ENCODE measurements around the gene RNF182. TPM values are rescaled to one million over a fixed set of nuclear protein-coding genes. Genes with fewer than 3 reads are reported as not detected.
A peak's percentile ranks its signal among the peaks of the same experiment; 100 is the strongest.

RNF182 gene
- polyA plus RNA-seq, 3 donors = 3.0 to 4.7 (median 3.2) TPM

DNA sequence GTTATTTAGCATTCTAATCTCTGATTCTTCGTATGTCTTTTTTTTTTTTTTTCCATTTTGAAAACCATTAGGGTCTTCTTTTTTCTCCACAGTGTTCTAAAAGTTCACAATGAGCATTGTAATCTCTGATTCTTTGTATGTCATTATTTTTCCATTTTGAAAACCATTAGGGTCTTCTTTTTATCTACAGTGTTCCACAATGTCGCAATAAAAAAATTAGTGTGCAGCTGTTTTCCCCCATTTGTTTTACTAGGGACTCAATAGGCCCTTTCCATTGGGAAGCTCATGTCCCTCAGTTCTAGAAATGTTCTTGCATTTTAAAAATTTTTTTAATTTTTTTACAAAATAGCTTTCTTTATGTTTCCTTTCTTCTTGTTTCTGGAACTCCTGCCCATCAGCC is 64.2 kb downstream of the RNF182 start:
- DNase-seq (ENCODE audit: extremely low read depth in 1 of 11, low read depth in 9 of 11, low spot score in 4 of 11) = no peak

DNA sequence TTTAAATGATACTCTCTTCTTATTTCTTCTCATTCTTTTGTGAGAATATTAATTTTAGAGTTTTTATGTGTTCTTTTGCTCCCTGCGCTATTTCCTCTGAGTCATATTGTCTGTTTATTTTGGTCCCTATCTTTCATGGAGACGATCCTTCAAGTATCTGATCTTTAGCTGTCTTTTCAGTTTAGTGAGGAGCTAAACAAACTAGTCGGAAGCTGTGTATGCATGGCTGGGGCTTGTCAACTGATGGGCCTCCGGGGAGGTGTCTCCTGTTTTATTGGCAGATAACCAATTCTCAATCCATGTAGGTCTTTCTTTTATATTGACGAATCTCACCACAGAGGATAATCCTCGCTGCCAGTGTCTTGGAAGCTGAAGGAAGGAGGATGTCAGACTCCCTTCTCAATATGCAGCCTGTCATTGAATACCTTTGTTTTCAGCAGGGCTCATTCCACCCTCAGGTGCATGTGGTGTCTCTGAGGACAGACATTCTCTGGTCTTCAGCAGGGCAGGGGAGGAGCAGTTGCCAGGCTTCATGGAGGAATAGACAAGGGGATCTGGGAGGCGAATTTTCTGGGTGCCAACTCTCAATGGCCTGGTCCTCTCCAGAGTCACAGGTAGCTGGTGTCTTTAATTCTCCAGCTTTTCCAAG is 64.9 kb downstream of the RNF182 start:
- DNase-seq (ENCODE audit: extremely low read depth in 1 of 11, low read depth in 9 of 11, low spot score in 4 of 11) = no peak

DNA sequence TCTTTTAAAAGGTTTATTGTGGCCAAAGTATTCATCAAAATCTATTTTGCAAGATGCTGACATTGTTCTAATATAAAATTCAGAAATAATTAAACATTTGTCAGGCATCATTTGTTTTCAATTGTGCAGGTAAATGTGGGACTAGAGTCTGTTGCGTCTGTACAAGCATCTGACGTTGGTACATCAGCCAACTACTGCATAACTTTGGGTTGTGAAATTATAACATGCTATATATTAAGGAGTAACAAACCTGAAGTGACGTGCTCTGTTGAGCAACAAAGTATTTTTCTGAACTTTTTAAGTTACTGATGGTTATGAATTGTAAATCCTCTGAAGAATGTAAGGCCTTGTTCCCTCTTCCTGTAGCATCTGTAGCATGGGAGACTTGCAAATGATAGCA is 66.0 kb downstream of the RNF182 start:
- DNase-seq (ENCODE audit: extremely low read depth in 1 of 11, low read depth in 9 of 11, low spot score in 4 of 11) = peak in 1 of 11 donors; percentile 5

DNA sequence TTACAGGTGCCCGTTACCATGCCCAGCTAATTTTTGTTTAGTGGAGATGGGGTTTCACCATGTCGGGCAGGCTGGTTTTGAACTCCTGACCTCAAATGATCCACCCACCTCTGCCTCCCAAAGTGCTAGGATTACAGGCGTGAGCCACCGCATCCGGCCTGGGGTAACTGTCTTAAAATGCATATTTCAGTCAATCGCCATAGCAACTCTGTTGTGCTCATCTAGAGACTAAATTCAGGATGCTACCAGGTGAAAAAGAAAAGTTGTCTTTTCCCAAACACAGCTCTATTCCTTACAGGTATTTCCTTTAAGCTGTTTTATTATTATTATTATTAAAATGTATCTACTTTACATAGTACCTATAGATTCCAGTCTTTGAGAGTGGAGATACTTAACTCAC is 66.6 kb downstream of the RNF182 start:
- DNase-seq (ENCODE audit: extremely low read depth in 1 of 11, low read depth in 9 of 11, low spot score in 4 of 11) = no peak

DNA sequence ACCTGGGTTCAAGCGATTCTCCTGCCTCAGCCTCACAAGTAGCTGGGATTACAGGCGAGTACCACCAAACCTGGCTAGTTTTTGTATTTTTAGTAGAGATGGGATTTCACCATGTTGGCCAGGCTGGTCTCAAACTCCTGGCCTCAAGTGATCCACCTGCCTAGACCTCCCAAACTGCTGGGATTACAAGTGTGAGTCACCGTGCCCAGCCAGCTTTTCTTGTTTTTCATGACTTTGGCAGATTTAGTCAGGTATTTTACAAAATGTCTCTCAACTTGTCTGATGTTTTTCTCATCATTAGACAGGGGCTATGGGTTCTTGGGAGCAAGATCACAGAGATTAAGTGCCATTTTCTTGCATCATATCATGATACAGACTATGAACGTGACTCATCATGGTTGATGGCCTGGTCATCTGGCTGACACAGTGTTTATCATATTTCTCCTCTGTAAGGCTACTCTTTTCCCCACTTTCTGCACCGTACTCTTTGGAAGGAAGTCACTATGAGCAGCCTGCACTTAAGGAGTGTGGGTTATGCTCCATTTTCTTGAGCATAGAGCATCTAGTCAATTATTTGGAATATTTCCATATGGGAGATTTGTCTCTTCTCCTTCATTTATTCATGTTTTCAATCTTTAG is 67.8 kb downstream of the RNF182 start:
- no peak for DNase-seq (ENCODE audit: extremely low read depth in 1 of 11, low read depth in 9 of 11, low spot score in 4 of 11)

DNA sequence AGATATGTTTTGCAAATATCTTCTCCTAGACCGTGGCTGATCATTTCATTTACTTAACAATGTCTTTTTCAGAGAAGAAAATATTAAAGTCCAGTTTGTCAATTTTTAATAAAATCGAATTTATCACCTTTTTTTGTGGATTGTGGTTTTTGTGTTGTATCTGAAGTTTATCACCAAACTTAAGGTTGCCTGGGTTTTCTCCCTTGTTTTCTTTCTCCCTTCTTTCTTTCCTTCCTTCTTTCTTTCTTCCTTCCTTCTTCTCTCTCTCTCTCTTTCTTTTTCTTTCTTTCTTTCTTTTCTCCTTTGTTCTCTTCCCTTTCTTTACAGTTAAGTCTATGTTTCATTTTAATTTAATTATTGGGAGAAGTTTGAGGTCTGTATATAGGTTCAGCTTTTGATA is 68.7 kb downstream of the RNF182 start:
- no peak for DNase-seq (ENCODE audit: extremely low read depth in 1 of 11, low read depth in 9 of 11, low spot score in 4 of 11)

DNA sequence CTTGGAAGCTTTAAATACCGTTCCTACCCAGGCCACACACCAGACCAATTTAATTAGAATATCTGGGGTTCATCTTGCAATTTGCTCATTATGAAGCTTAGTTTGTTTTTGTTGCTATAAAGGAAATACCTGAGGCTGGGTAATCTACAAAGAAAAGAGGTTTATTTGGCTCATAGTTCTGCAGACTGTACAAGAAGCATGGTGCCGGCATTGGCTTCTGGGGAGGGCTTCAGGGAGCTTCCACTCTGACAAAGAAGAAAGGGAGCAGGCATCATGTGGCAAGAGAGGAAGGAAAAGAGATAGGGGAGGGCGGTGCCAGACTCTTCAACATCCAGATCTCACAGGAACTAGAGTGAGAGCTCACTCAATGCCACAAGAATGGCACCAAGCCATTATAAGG is 73.6 kb downstream of the RNF182 start:
- no peak for DNase-seq (ENCODE audit: extremely low read depth in 1 of 11, low read depth in 9 of 11, low spot score in 4 of 11)

DNA sequence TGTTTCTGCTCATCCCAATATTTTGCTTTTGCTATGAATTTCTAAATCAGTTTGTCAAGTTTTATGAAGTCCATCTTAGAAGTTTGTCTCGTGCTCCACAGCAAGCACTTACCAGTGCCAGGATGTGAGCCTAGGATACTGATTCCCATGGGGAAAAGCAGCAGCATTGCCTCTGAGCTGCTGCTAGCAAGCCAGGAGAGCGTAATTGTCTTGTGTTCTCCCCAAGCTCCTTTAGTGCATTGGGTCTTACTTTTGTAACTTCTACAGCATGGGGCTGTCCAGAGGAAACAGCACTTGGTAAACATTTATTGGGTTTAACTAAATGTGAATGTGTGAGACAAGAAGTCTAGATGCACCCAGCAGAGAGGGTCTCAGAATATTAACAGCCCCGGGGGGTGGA is 76.1 kb downstream of the RNF182 start:
- no peak for DNase-seq (ENCODE audit: extremely low read depth in 1 of 11, low read depth in 9 of 11, low spot score in 4 of 11)

DNA sequence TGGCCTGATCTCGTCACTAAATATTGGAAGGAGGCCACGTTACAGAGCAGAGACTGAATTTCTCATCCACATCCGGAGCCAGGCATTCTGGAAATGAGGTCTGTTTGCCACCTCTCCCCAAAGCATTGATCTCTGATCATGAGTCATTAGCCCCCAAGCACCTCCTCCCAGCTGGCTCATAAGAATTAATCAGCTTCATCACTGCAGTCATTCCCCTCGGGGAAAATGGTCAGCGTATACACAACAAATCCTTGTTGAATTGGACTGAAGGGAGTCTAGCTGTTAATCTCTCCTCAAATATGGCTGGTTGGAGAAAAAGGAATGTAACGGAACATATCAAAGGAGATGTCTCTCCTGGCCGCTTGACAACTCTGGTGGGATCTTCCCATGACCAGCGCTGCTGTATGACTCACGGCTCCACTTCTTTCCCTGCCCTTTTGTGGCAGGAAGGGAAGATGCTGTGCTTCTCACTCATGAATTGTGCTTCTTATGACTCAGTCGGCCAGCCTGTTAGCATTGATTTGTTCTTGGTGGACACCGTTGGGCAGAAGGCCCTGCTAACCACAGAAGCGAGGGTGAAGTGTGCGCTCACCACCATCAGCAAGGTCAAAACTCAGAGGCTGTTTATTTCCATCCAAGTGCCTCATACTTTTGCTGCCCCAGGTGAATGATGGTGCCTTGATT is 76.7 kb downstream of the RNF182 start:
- no peak for DNase-seq (ENCODE audit: extremely low read depth in 1 of 11, low read depth in 9 of 11, low spot score in 4 of 11)

DNA sequence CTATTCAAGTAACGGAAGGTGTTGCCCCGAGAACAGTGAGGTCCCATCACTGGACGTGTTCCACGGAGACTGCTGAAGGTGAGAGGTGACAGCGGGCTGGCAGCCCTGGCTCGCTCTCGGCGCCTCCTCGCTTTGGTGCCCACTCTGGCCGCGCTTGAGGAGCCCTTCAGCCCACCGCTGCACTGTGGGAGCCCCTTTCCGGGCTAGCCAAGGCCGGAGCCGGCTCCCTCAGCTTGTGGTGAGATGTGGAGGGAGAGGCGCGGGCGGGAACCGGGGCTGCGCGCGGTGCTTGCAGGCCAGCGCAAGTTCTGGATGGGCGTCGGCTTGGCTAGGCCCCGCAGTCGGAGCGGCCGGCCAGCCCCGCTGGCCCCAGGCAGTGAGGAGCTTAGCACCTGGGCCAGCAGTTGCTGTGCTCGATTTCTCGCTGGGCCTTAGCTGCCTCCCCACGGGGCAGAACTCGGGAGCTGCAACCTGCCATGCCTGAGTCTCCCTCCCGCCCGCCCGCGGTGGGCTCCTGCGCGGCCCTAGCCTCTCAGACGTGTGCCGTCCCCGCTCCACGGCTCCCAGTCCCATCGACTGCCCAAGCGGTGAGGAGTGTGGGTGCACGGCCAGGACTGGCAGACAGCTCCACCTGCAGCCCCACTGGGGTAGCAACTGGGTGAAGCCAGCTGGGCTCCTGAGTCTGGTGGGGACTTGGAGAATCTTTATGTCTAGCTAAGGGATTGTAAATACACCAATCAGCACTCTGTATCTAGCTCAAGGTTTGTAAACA is 77.6 kb downstream of the RNF182 start:
- DNase-seq (ENCODE audit: extremely low read depth in 1 of 11, low read depth in 9 of 11, low spot score in 4 of 11) = no peak

DNA sequence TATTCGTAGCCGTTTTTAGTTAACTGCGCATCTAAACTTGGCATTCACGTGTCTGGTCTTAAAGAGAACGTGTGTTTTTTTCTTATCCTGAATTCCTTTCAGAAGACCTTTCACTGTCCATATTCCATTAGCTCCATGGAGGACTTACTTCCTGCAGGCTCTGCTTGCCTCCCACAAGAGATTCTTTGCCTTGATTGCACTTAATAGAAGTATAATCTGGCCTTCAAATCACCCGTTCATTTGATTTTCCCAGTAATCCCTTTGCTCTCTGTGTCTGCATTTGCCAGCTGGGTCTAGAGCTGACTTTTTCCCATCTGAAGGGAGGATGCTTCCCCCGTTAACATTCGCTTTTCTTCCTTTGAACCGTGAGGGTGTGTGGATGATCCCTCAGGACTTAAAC is 79.5 kb downstream of the RNF182 start:
- no peak for DNase-seq (ENCODE audit: extremely low read depth in 1 of 11, low read depth in 9 of 11, low spot score in 4 of 11)

DNA sequence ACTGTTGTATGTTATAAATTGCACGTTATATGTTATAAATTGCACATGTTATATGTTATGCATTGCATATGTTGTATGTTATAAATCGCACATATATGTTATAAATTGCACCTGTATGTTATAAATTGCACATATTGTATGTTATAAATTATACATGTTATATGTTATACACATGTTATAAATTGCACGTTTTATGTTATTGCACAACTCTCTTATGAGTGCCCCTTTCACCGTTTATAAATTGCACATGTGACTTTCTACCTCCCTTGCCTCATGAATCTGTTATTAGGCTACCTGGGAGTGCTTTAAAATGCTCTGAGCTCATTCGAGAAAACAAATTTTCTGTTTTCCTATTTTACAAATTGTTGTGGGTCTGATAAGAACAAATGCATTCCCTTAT is 84.1 kb downstream of the RNF182 start:
- DNase-seq (ENCODE audit: extremely low read depth in 1 of 11, low read depth in 9 of 11, low spot score in 4 of 11) = no peak

DNA sequence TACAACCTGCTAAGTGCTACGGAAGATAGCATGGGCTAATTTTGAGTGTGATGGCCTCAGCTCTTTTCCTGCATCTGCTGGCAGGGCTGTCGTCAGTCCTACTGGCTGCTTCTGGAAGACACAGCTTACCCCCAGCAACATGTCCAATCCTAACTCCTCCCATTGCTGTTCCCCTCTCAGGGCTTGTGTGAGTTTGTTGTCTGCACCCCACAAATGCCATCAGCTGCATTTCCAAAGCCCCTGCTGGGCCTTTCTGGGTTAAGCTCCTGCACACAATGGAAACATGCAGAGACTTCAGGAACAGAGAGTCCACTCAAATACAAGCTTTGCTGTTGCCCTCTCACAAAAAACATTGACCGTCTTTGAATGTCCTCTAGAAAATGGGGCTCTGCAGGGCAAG is 84.7 kb downstream of the RNF182 start:
- no peak for DNase-seq (ENCODE audit: extremely low read depth in 1 of 11, low read depth in 9 of 11, low spot score in 4 of 11)

DNA sequence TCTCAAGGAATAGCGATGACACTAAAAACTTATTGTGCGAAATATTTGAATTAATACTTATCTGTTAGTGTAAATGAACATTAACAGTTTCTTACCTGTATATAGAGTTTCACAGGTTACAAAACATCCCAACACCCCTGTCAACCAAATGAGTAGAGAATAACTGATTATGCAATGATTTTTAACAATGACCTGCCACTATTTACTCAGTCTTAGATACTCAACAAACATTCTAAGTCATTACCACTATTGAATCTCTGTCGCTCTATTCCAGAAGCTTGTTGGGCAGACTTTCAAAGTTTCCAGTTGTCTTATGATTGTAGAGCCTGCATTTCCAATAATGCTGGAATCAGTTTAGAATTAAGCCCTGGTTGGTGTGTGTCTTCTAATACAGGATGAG is 85.5 kb downstream of the RNF182 start:
- DNase-seq (ENCODE audit: extremely low read depth in 1 of 11, low read depth in 9 of 11, low spot score in 4 of 11) = no peak

DNA sequence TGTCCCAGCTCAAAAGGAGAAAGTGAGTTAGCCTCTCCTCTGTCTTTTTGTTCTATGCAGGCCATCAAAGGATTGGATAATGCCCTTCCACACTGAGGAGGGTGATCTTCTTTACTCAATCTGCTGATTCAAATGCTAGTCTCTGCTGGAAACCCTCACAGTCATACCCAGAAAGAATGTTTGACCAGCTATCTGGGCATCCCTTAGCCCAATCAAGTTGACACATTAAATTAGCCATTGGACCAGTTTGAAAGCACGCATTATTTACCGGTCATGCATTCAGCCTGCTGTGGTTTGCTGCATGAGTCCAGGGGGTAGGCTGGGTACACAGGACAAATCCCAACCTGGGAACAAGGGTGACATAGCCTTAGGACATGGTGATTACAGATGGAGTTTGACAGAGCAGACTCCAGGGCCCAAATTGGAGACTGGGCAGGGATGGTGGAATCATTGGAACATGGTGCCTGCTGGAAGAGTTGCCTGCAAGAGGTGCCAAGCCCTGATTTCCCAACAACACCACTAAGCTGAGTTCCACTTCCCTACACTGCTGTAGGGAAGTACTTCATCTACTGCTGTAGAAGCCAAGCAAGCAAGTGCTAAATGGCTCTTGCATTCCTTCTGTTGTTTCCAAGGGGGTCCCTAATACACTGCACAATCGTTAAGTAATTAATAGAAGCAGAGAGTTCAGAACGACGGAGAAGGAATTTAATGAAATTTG is 87.7 kb downstream of the RNF182 start:
- no peak for DNase-seq (ENCODE audit: extremely low read depth in 1 of 11, low read depth in 9 of 11, low spot score in 4 of 11)

DNA sequence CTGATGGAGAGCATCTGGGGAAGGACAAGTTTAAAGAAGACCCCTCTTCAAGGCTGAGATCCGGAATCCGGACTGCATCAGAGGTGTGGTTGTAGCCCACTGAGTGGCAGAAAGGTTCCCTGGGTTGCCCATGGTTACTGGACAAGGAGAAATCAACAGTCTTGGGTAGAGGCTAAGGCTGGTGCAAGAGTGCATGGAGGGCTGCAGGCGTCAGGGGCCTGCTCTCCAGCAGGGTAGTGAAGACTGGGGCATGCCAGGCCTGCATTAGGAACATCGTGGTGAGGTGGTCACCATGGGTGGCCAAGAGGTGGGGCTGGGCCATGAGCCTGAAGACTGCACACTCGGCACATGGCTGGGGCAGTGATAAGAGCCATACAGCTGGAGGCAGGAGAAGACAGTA is 91.2 kb downstream of the RNF182 start:
- no peak for DNase-seq (ENCODE audit: extremely low read depth in 1 of 11, low read depth in 9 of 11, low spot score in 4 of 11)

DNA sequence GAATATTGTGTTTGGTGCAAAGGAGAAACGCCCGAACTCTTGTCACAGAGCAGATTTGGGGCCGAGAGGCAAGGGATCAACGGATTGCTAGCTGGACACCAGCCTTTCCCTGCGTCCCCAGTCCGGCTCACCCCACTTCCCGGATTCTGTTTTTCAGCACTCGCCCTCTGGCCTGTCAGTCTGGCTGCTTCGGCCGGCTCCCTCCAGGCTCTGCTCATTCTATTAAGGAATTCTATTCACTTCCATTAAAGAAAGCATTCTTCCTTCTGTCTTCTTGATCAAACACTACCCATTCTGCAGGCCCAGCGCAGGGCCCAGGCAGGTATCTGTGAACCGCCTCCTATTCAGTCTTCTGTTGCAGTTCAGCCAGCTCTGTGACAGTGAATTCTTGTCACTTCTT is 91.7 kb downstream of the RNF182 start:
- no peak for DNase-seq (ENCODE audit: extremely low read depth in 1 of 11, low read depth in 9 of 11, low spot score in 4 of 11)

DNA sequence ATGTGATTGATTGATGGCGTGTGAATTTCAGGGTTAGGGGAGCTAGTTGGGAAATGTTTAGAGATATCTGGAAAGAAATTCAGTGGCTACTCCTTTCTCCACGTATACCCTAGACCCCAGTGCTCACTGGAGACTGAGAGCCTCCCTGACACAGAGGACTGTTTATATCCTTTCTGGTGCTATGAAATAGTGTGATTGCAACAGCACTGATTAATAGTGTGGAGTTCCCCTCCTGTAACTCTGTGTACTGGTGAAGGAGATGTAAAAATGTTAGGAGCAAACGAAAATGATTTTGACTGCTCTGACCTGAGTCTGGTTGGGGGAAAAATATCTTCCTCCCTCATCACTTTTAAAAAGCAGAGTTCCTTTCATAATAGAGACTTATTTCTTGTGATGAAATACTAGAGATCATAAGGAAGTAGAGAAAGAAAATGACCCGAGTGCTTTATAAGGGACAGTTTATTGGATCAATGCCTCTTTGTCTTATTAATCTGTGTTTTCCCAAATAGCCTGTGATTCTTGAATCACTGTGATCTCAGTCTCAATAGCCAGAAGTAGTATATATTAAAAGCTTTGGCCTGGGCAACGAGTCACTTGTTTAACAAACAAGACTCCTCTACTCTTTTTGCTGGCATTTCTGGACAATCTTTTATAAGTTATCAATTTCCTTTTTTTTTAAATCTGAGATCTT is 92.3 kb downstream of the RNF182 start:
- DNase-seq (ENCODE audit: extremely low read depth in 1 of 11, low read depth in 9 of 11, low spot score in 4 of 11) = no peak

All from renal cortex interstitium (tissue), 11 donors.